ENCODE results near the gene ZNRD2.
A peak's percentile ranks its signal among the peaks of the same experiment; 100 is the strongest.

ZNRD2 gene

GRCh38 chr11:65575568-65576231 is 5.4 kb downstream of the ZNRD2 start, which contains the start of gene EHBP1L1:
EHBP1L1 (plus strand) TSS chr11:65576053; CDS start chr11:65576303, 250 bp downstream.
- in situ Hi-C loops (cut with HindIII; ENCODE audit: low pct_ligation_motif_present, low sequenced_read_pairs), result no loop called here
- DNase-seq, result no peak
- TF ChIP-seq, protein P1, sequence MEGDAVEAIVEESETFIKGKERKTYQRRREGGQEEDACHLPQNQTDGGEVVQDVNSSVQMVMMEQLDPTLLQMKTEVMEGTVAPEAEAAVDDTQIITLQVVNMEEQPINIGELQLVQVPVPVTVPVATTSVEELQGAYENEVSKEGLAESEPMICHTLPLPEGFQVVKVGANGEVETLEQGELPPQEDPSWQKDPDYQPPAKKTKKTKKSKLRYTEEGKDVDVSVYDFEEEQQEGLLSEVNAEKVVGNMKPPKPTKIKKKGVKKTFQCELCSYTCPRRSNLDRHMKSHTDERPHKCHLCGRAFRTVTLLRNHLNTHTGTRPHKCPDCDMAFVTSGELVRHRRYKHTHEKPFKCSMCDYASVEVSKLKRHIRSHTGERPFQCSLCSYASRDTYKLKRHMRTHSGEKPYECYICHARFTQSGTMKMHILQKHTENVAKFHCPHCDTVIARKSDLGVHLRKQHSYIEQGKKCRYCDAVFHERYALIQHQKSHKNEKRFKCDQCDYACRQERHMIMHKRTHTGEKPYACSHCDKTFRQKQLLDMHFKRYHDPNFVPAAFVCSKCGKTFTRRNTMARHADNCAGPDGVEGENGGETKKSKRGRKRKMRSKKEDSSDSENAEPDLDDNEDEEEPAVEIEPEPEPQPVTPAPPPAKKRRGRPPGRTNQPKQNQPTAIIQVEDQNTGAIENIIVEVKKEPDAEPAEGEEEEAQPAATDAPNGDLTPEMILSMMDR (IDR thresholded peaks at IDR 0.05; ENCODE audit: low read depth, low read length, missing control alignments), result no peak

GRCh38 chr11:65576232-65576866 is 6.1 kb downstream of the ZNRD2 start:
- no peak for DNase-seq
- H3K27ac ChIP-seq, result peak overlapping the region; percentile 13
- peak overlapping the region; percentile 58 for H3K4me3 ChIP-seq (ENCODE audit: low read depth, low read length)
- H3K27me3 ChIP-seq (replicated peaks), result no peaks in the 10 kb centered on the region
- TF ChIP-seq, protein P1 (IDR thresholded peaks at IDR 0.05; ENCODE audit: low read depth, low read length, missing control alignments), result no peak
- peaks cover 16% of the 10 kb centered on the region for H3K36me3 ChIP-seq (replicated peaks)
- in situ Hi-C loops (cut with HindIII; ENCODE audit: low pct_ligation_motif_present, low sequenced_read_pairs), result no loop called here

More at GRCh38 chr11:65575568-65576231, 5.4 kb downstream of the ZNRD2 start, which contains the start of gene EHBP1L1:
- H3K36me3 ChIP-seq (replicated peaks), result peaks cover 14% of the 10 kb centered on the region
- H3K27ac ChIP-seq, result peak within 1 kb of the TSS; percentile 40
- no peaks in the 10 kb centered on the region for H3K27me3 ChIP-seq (replicated peaks)
- peak within 1 kb of the TSS; percentile 58 for H3K4me3 ChIP-seq (ENCODE audit: low read depth, low read length)

- no peaks in the 10 kb centered on the region for H3K27me3 ChIP-seq (replicated peaks)
- H3K4me3 ChIP-seq (ENCODE audit: low read depth, low read length), result peak overlapping the region; percentile 58
- peaks cover 19% of the 10 kb centered on the region for H3K36me3 ChIP-seq (replicated peaks)
- DNase-seq, result no peak
- H3K27ac ChIP-seq, result no peak overlapping the region
- TF ChIP-seq, protein P1 (IDR thresholded peaks at IDR 0.05; ENCODE audit: low read depth, low read length, missing control alignments), result no peak
- in situ Hi-C loops (cut with HindIII; ENCODE audit: low pct_ligation_motif_present, low sequenced_read_pairs), result no loop called here
Observed at GRCh38 chr11:65576867-65577755, 6.8 kb downstream of the ZNRD2 start.

DNA sequence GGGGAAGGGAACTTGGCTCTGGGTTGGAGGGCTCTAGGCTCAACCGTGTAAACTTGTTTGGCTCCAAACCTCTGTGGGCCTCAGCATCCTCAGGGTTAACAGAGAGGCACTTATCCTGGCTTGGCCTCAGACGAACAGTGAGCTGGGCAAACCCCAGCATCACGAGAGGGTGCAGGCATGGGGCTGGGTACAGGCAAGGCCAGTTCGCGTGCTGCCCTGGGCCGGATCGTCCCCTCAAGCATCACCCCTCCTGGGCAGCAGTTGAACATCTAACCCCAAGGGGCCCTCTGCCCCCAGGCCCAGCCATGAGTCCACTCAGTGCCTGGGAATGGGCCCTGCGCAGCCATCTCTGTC is 7.5 kb downstream of the ZNRD2 start:
- Histone ChIP-seq H3K27me3 (replicated peaks) (no peaks in the 10 kb centered on the region), H3K27ac (no peak overlapping the region), H3K4me3 (ENCODE audit: low read depth, low read length) (peak overlapping the region; percentile 5), H3K36me3 (replicated peaks) (peaks cover 19% of the 10 kb centered on the region)
- TF ChIP-seq, protein P1 (IDR thresholded peaks at IDR 0.05; ENCODE audit: low read depth, low read length, missing control alignments), result no peak
- DNase-seq, result no peak
- in situ Hi-C loops (cut with HindIII; ENCODE audit: low pct_ligation_motif_present, low sequenced_read_pairs), result no loop called here

GRCh38 chr11:65578134-65578533 is 7.9 kb downstream of the ZNRD2 start:
- TF ChIP-seq, protein P1 (IDR thresholded peaks at IDR 0.05; ENCODE audit: low read depth, low read length, missing control alignments), result no peak
- no peak overlapping the region for H3K4me3 ChIP-seq (ENCODE audit: low read depth, low read length)
- in situ Hi-C loops (cut with HindIII; ENCODE audit: low pct_ligation_motif_present, low sequenced_read_pairs), result no loop called here

More at GRCh38 chr11:65578134-65578533, 7.9 kb downstream of the ZNRD2 start:
- peaks cover 19% of the 10 kb centered on the region for H3K36me3 ChIP-seq (replicated peaks)
- no peaks in the 10 kb centered on the region for H3K27me3 ChIP-seq (replicated peaks)
- no peak overlapping the region for H3K27ac ChIP-seq
- DNase-seq, result no peak

Data from brain microvascular endothelial cell (primary cell).